ENCODE measurements around the gene RASL12. TPM values are rescaled to one million over a fixed set of nuclear protein-coding genes. Genes with fewer than 3 reads are reported as not detected.

RASL12 gene
- total RNA-seq (2022; extraction: Qiagen RNA extraction) = 0.07 to 0.16 TPM (median 0.15 TPM) in 5 replicates

DNA sequence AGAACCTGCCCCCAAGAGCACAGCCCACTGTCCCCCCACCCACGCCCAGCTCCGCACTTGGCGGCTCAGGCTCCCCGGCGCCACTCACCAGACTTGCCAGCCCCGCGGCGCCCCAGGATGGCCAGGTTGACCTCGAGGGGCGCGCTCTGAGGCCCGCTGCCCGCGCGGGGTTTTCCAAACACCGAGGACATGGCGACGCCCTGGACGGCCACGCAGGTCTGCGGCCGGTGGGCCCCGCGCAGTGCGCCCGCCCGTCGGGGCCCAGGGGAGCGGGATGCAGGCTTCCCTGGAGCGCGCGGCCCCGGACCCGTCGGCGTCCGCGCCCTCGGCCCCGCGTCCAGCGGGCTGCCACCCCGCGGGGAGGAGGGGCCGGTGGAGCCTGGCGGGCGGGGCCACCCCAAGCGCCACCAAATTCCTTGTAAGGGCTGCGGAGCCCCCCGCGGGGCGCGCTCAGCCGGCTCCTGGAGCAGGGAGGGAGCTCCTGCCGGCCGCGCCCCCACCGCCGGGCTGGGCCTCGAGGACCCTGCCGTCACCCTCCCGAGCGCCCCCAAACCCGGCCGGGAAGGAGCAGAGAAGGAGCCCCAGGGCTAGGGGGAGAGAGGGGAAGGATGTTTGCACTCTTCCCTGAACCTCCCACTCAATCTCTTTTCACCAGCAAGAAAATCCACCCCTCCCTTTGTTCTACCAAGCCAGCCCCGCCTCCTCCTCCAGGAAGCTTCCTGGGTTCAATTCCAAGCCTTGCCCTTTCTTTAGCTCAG lies at the start of gene RASL12:
Gene RASL12, minus strand, starts transcription at position 347 of the 758 bp plus-strand sequence. Its CDS starts 156 bp downstream, at position 191.

DNA sequence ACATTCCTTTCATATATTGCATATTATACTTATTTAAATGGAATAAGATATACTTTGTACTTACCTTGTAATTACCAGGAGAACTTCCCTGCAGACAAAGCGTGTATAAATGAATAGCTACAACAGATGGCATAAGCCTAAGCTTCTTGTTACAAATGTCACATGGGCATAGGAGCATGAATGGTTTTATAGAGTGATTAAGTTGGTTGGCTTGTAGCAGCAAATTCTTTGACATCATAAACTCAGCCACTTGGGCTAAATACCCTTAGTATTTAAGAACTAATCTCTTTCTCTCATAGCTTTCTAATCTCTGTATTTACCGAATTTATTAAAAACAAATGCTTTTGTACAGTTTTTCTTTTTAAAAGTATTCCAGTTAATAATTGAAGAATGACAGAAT lies 47.3 kb upstream of the RASL12 start, which contains the start of gene UBAP1L:
Gene UBAP1L, minus strand, starts transcription at position 115 of the 400 bp plus-strand sequence. CDS start 8,985 bp downstream, outside the sequence.

DNA sequence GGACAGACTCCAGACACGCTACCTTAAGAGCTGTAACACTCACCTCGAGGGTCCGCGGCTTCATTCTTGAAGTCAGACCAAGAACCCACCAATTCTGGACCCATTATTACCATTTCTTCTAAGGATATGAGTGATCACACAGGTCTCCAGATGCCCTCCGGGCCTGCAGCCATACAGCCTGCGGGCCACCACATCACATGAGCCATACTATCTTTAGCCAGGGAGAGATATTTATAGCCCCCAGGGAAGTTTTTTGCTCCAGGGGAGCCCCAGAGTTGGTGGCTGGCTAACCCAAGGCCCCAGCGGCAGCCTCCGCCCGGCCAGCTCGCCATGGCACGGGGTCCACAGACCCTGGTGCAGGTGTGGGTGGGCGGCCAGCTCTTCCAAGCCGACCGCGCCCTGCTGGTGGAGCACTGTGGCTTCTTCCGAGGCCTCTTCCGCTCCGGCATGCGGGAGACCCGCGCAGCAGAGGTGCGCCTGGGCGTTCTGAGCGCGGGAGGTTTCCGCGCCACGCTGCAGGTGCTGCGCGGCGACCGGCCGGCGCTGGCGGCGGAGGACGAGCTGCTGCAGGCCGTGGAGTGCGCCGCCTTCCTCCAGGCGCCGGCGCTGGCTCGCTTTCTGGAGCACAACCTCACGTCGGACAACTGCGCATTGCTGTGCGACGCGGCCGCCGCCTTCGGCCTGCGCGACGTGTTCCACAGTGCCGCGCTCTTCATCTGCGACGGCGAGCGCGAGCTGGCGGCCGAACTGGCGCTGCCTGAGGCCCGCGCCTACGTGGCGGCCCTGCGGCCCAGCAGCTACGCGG lies 8.9 kb upstream of the RASL12 start, which contains the start of gene KBTBD13:
Gene KBTBD13, plus strand, starts transcription at position 261 of the 805 bp plus-strand sequence. Its CDS starts 70 bp downstream, at position 331.

DNA sequence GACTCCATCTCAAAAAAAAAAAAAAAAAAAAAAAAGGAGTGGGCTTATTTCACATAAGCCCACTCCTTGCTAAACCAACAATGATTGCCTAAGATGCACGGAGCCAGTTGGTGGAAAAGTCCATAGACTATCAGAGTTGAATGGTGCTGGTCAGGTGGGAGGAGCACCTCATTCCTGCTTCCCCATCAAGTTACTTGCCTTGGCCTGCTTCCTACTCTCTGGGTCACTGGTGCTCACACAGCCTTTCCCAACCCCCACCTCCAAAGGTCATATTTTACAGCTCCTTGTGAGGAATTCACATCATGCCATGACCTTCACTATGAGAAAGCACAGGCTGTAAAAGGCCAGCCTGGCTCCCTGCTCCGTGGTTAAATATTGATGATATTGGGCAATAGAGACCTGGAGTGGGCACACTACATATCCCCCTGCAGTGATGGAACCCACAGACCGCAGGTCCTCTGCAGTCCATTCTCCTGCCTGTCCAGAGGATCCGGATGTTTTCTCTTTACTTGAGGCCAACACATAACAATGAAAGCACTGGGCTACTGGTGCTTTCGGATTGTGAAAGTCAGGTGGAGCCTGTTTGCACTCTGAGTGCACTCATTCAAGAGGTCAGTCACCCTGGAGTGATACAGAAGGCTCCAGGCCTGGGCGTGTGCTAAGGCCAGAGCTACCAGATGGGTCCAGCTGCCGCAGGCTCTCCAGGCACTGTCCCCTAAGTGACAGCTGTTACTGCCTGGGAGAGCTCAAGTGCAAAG lies 22.9 kb downstream of the RASL12 start, which contains the start of gene SLC51B:
Gene SLC51B, plus strand, starts transcription at position 664 of the 758 bp plus-strand sequence. CDS start 4,618 bp downstream, outside the sequence.

GRCh38 chr15:65028921-65029735 lies 38.7 kb downstream of the RASL12 start, which contains the start of gene MTFMT:
Gene MTFMT, minus strand, starts transcription at chr15:65029639. Its CDS starts 26 bp downstream, at chr15:65029613.

Other genes with a start within 250 kb of the RASL12 start
- gene PIF1, start 242.3 kb downstream of the RASL12 start, total RNA-seq (2022; extraction: Qiagen RNA extraction) = 13.5 to 20.0 TPM (median 14.6 TPM) in 5 replicates
- 5.8 to 6.9 TPM (median 6.2 TPM) in 5 replicates for gene PLEKHO2, start 226.1 kb downstream of the RASL12 start, total RNA-seq (2022; extraction: Qiagen RNA extraction)
- 1.5 to 2.0 TPM (median 1.8 TPM) in 5 replicates for gene ANKDD1A, start 156.1 kb downstream of the RASL12 start, total RNA-seq (2022; extraction: Qiagen RNA extraction)
- gene SPG21, start 78.1 kb downstream of the RASL12 start, total RNA-seq (2022; extraction: Qiagen RNA extraction) = 120 to 130 TPM (median 128 TPM) in 5 replicates
- 25.7 to 27.3 TPM (median 26.9 TPM) in 5 replicates for gene MTFMT, start 38.4 kb downstream of the RASL12 start, total RNA-seq (2022; extraction: Qiagen RNA extraction)
- gene SLC51B, start 22.6 kb downstream of the RASL12 start, total RNA-seq (2022; extraction: Qiagen RNA extraction) = 14.4 to 20.3 TPM (median 15.9 TPM) in 5 replicates
- not detected in 5 replicates for gene KBTBD13, start 8.8 kb upstream of the RASL12 start, total RNA-seq (2022; extraction: Qiagen RNA extraction)
- gene UBAP1L, start 47.2 kb upstream of the RASL12 start, total RNA-seq (2022; extraction: Qiagen RNA extraction) = 0.56 to 1.3 TPM (median 0.85 TPM) in 5 replicates
- 27.0 to 30.1 TPM (median 28.2 TPM) in 5 replicates for gene PDCD7, start 65.8 kb upstream of the RASL12 start, total RNA-seq (2022; extraction: Qiagen RNA extraction)
- 33.8 to 58.3 TPM (median 49.0 TPM) in 5 replicates for gene CLPX, start 117.4 kb upstream of the RASL12 start, total RNA-seq (2022; extraction: Qiagen RNA extraction)
- gene CILP, start 143.5 kb upstream of the RASL12 start, total RNA-seq (2022; extraction: Qiagen RNA extraction) = 0.21 to 0.44 TPM (median 0.41 TPM) in 5 replicates
- 10.4 to 11.6 TPM (median 11.3 TPM) in 5 replicates for gene PARP16, start 218.9 kb upstream of the RASL12 start, total RNA-seq (2022; extraction: Qiagen RNA extraction)
- not detected in 5 replicates for gene RNU5A-1, start 228.1 kb upstream of the RASL12 start, total RNA-seq (2022; extraction: Qiagen RNA extraction)
- not detected in 5 replicates for gene RNU5B-1, start 236.7 kb upstream of the RASL12 start, total RNA-seq (2022; extraction: Qiagen RNA extraction)

All from A549 treated with Hydrocortisone at 1 μM for 4 hours (cell line).